Endothelial cell (in vitro differentiated cells): ENCODE measurements around the gene PDK1. TPM values are rescaled to one million over a fixed set of nuclear protein-coding genes. Genes with fewer than 3 reads are reported as not detected.

Experiments used
- DNase-seq: peaks from one replicate; pipeline ENCODE4 v3.0.0; 2021; ENCODE audit warnings: low spot score
- H3K27ac Mint-ChIP-seq: one replicate; pipeline ENCODE4 v1.8.0; 2021; ENCODE audit warnings: mixed read lengths, inconsistent platforms; ENCODE audit not compliant: unreplicated experiment
- H3K27me3 Mint-ChIP-seq: one replicate; pipeline ENCODE4 v1.8.0; 2021; ENCODE audit warnings: mild to moderate bottlenecking, moderate library complexity, mixed read lengths, inconsistent platforms; ENCODE audit not compliant: unreplicated experiment
- H3K36me3 Mint-ChIP-seq: one replicate; pipeline ENCODE4 v1.8.0; 2021; ENCODE audit warnings: mild to moderate bottlenecking, low read depth, mixed read lengths, inconsistent platforms; ENCODE audit not compliant: unreplicated experiment
- H3K4me1 Mint-ChIP-seq: one replicate; pipeline ENCODE4 v1.8.0; 2021; ENCODE audit warnings: mild to moderate bottlenecking, mixed read lengths, inconsistent platforms; ENCODE audit not compliant: unreplicated experiment
- H3K4me3 Mint-ChIP-seq: one replicate; pipeline ENCODE4 v1.8.0; 2021; ENCODE audit warnings: mild to moderate bottlenecking, mixed read lengths, inconsistent platforms; ENCODE audit not compliant: unreplicated experiment
- H3K9me3 Mint-ChIP-seq: one replicate; pipeline ENCODE4 v1.8.0; 2021; ENCODE audit warnings: mixed read lengths, inconsistent platforms; ENCODE audit not compliant: unreplicated experiment
- total RNA-seq: library from RNA; stranded (reverse); fragmentation: NEBNext Ultra II Directional; extraction: Animal tissue kit (Norgen Biotek cat#: 25700); gene quantifications from one replicate; pipeline ENCODE4 v1.2.1, GENCODE V29; 2021; ENCODE audit not compliant: unreplicated experiment
- TF ChIP-seq, protein P1 (sequence below): fragments of 200-600 bp; sonication (generic); IDR thresholded peaks from one replicate; pipeline ENCODE4 v1.5.0; 2021; ENCODE audit warnings: antibody characterized with exemption; ENCODE audit not compliant: unreplicated experiment

PDK1 gene
- total RNA-seq, 1 donor from 2014 or later: 16.4 TPM

DNA sequence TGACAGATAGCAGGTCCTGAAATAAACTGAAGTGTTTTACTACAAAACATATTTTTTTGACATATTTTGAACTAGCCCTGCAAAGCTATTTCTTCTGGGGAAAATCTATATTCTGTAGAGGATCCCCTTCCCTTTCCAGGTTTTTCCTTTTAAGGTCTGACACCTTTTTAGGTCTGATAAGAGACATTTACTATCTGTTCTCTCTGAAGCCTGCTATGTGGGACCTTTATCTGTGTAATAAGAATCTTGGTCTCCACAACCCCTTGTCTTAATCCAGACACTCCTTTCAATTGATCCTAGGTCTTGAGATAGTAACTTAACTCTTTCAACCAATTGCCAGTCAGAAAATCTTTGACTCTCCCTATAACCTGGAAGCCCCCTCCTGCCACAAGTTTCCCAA lies 5.5 kb upstream of the PDK1 start:
- no peak for DNase-seq
- H3K9me3 Mint-ChIP-seq: peaks cover 21% of the 10 kb centered on the region
- TF ChIP-seq, protein P1, sequence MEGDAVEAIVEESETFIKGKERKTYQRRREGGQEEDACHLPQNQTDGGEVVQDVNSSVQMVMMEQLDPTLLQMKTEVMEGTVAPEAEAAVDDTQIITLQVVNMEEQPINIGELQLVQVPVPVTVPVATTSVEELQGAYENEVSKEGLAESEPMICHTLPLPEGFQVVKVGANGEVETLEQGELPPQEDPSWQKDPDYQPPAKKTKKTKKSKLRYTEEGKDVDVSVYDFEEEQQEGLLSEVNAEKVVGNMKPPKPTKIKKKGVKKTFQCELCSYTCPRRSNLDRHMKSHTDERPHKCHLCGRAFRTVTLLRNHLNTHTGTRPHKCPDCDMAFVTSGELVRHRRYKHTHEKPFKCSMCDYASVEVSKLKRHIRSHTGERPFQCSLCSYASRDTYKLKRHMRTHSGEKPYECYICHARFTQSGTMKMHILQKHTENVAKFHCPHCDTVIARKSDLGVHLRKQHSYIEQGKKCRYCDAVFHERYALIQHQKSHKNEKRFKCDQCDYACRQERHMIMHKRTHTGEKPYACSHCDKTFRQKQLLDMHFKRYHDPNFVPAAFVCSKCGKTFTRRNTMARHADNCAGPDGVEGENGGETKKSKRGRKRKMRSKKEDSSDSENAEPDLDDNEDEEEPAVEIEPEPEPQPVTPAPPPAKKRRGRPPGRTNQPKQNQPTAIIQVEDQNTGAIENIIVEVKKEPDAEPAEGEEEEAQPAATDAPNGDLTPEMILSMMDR: no peak
- H3K36me3 Mint-ChIP-seq: peaks cover 24% of the 10 kb centered on the region
- H3K27ac Mint-ChIP-seq: no peak overlapping the region
- peaks cover 10% of the 10 kb centered on the region for H3K27me3 Mint-ChIP-seq
- no peak overlapping the region for H3K4me3 Mint-ChIP-seq
- H3K4me1 Mint-ChIP-seq: peaks cover 35% of the 10 kb centered on the region

DNA sequence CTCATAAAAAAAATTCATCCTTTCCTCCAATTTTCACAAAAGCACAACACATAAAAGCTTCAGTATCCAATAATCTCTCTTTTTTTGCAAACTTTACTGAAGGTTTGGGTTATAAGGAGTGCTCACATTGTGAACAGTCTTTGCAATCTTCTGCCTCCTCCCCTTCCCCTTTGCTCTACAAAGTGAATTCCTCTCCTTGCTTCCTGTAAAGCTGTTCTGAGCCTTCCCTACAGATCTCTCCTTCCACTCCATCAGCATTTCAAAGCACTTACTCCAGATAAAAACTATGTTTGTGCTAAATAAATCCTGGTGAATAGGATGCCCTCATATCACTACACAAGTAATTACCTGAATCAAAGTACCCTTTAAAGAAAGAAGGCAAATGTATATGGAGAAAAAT lies 4.6 kb upstream of the PDK1 start:
- DNase-seq: no peak
- Mint-ChIP-seq H3K36me3 (peaks cover 24% of the 10 kb centered on the region), H3K27ac (no peak overlapping the region), H3K4me1 (peaks cover 37% of the 10 kb centered on the region), H3K4me3 (no peak overlapping the region), H3K27me3 (peaks cover 10% of the 10 kb centered on the region), H3K9me3 (peaks cover 16% of the 10 kb centered on the region)
- TF ChIP-seq, protein P1: no peak

DNA sequence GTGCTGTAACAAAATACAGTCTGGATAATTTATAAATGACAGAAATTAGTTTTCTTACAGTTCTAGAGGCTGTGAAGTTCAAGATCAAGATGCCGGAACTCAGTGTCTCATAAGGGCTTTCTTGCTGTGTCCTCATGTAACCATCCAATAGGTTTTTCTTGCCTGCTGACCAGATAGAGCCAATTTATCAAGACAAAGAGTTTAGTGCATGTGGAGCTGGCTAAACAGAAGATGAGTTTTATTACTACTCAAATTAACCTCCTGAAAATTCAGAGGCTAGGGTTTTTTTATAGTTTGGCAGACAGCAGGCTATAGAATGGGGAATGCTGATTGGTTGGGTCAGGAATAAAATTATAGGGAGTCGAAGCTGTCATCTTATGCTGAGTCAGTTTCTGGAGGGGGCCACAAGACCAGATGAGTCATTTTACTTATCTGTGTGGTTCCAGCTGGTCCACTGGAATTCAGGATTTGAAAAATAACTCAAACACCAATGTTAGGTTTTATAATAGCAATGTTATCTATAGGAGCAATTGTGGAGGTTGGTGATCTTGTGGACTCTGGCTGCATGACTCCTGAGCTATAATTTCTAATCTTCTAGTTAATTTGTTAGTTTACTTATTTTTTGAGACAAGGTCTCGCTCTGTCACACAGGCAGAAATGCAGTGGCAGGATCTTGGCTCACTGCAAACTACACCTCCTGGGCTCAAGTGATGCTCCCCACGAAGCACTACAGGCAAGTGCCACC lies 3.2 kb upstream of the PDK1 start:
- H3K4me1 Mint-ChIP-seq: peaks cover 44% of the 10 kb centered on the region
- peaks cover 16% of the 10 kb centered on the region for H3K36me3 Mint-ChIP-seq
- peaks cover 13% of the 10 kb centered on the region for H3K27me3 Mint-ChIP-seq
- peaks cover 8% of the 10 kb centered on the region for H3K9me3 Mint-ChIP-seq
- no peak for DNase-seq
- no peak overlapping the region for H3K4me3 Mint-ChIP-seq
- TF ChIP-seq, protein P1: no peak
- H3K27ac Mint-ChIP-seq: no peak overlapping the region

DNA sequence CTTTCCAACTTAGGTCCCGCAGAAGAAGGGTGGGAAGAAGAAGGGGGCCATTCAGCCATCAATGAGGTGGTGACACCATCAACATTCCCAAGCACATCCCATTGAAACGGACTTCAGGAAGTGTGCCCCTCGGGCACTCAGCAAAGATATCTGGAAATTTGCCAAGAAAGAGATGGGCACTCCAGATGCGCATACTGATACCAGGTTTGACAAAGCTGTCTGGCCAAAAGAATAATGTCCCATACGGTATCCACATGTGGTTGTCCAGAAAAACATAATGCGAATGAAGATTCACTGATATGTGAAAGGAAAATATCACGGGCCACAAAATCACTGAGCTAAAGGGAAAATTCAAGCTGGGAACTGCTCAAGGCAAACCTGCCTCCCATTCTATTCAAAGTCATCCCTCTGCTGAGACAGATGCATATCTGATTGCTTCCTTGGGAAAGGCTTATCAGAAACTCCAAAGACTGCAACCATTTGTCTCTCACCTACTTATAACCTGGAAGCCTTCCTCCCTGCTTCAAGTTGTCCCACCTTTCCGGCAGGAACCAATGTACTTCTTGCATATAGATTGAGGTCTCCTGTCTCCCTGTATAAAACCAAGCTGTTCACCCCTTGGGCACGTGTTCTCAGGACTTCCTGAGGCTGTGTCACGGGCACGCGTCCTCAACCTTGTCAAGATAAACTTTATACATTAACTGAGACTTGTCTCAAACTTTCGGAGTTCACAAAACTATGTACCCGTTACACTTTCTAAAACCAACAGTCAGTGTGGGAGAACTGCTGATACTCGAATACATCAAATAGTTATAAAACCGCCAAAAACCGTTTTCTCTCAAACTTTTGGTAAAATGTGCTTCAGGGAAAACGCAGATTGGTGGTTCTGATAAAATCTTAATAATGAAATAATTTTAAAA lies 1.3 kb upstream of the PDK1 start:
- DNase-seq: peak; percentile 14
- H3K4me1 Mint-ChIP-seq: peaks cover 41% of the 10 kb centered on the region
- no peak overlapping the region for H3K27ac Mint-ChIP-seq
- H3K9me3 Mint-ChIP-seq: no peaks in the 10 kb centered on the region
- H3K4me3 Mint-ChIP-seq: peak overlapping the region; percentile 93
- peaks cover 4% of the 10 kb centered on the region for H3K36me3 Mint-ChIP-seq
- TF ChIP-seq, protein P1: no peak
- H3K27me3 Mint-ChIP-seq: peaks cover 9% of the 10 kb centered on the region

DNA sequence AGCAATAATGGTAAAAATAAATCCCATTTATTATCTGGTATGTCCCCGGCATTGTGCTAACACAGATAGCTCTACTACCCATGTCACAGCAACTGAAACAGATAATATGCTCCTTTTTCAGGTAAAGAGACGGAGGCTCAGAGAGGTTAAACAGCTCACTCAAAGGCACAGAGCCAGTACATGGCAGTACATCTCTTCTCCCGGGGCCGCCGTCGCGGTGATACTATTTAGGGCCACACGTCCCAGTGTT lies 693 bp upstream of the PDK1 start:
- TF ChIP-seq, protein P1: no peak
- H3K36me3 Mint-ChIP-seq: peaks cover 3% of the 10 kb centered on the region
- H3K27me3 Mint-ChIP-seq: peaks cover 9% of the 10 kb centered on the region
- no peak for DNase-seq
- H3K27ac Mint-ChIP-seq: peak overlapping the region; percentile 90
- peaks cover 37% of the 10 kb centered on the region for H3K4me1 Mint-ChIP-seq
- H3K9me3 Mint-ChIP-seq: no peaks in the 10 kb centered on the region
- H3K4me3 Mint-ChIP-seq: peak overlapping the region; percentile 93
